NT2/D1 (cell line): ENCODE data around the gene MRPL34.

Experiments
- SUZ12 ChIP-seq: IDR thresholded peaks from 2 replicates; pipeline ENCODE4 v1.6.1; 2011; ENCODE audit not compliant: insufficient read length, insufficient read depth; ENCODE audit errors: extremely low read depth
- YY1 ChIP-seq: IDR thresholded peaks from 2 replicates; pipeline ENCODE4 v1.6.1; 2011; ENCODE audit not compliant: insufficient read length, insufficient read depth
- ZNF274 ChIP-seq: IDR thresholded peaks from 2 replicates; pipeline ENCODE4 v1.6.1; 2011; ENCODE audit warnings: mild to moderate bottlenecking, low read depth, low read length

DNA sequence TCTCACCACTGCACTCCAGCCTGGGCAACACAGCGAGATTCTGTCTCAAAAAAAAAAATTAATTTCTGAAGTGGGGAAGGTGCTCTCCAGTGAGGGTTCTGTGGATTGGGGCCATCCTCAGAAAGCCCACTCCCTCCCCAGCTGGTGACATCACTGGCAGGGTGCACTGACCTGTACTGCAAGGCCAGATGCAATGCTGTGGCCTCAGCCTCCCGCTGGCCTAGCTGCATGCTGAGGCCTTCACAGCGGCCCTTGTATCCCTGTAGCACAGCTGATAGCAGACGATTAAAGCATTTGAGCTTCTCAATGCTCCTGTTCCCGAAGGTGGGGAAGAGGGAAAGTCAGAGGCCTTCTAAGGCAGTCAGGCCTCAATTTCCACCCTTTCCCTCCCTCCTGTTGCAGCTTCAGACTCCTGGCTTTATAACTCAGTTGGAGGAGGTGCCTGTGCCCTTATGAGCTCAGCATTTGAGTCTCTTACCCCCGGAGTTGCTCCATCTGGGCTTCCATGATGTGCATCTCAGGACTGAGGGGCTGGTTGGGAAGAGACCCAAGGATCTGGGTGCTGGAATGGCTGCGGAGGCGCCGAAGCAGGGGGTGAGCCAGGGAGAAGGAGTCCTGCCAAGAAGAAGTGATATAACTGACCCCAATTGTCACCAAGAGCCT is 46.4 kb upstream of the MRPL34 start:
- TF ChIP-seq ZNF274, result no peak
- no peak for TF ChIP-seq YY1
- TF ChIP-seq SUZ12, result no peak
